MCF 10A (cell line): Measurements from ENCODE around the gene MAGI1. TPM values are rescaled to one million over a fixed set of nuclear protein-coding genes. Genes with fewer than 3 reads are reported as not detected.

Source experiments
- BruUV-seq: library from RNA; stranded (reverse); fragments of 400-500 nt; replicated peaks from 2 replicates; lab custom pipeline; 2021; lab: Mats Ljungman, UMichigan
- CTCF ChIA-PET: fragments of 300-600 bp; sonication (Branson Sonifier 250); formaldehyde crosslinking; extraction: SDS; loops from one replicate; lab custom pipeline; 2021; ENCODE audit warnings: antibody characterized with exemption, inconsistent platforms; lab: Yijun Ruan, JAX
- POLR2A ChIA-PET: fragments of 300-600, 350-650 bp; sonication (Branson Sonifier 250); formaldehyde crosslinking; extraction: SDS; loops from one replicate; lab custom pipeline; 2020; ENCODE audit warnings: antibody characterized with exemption, inconsistent platforms; lab: Yijun Ruan, JAX
- DNase-seq: peaks from one replicate; pipeline ENCODE4 v3.0.0-alpha.2; 2018; ENCODE audit not compliant: unreplicated experiment
- H3K27ac Mint-ChIP-seq: one replicate; pipeline ENCODE4 v1.8.0; 2022; ENCODE audit warnings: mild to moderate bottlenecking, low read depth, mixed read lengths; ENCODE audit not compliant: unreplicated experiment
- H3K27me3 Mint-ChIP-seq: one replicate; pipeline ENCODE4 v1.8.0; 2022; ENCODE audit warnings: mixed read lengths; ENCODE audit not compliant: insufficient read depth, unreplicated experiment
- H3K36me3 Mint-ChIP-seq: one replicate; pipeline ENCODE4 v1.8.0; 2022; ENCODE audit warnings: mild to moderate bottlenecking, moderate library complexity, mixed read lengths; ENCODE audit not compliant: insufficient read depth, unreplicated experiment
- H3K4me1 Mint-ChIP-seq: one replicate; pipeline ENCODE4 v1.8.0; 2022; ENCODE audit warnings: mixed read lengths; ENCODE audit not compliant: insufficient read depth, unreplicated experiment
- H3K4me3 Mint-ChIP-seq: one replicate; pipeline ENCODE4 v1.8.0; 2022; ENCODE audit warnings: mild to moderate bottlenecking, moderate library complexity, mixed read lengths; ENCODE audit not compliant: unreplicated experiment
- H3K9me3 Mint-ChIP-seq: one replicate; pipeline ENCODE4 v1.8.0; 2022; ENCODE audit warnings: mixed read lengths; ENCODE audit not compliant: unreplicated experiment
- intact Hi-C: fragments of 100-400 bp; cut with micrococcal nuclease; formaldehyde crosslinking; loops from 2 replicates; pipeline ENCODE4 v1.14.1; 2022
- total RNA-seq: library from RNA; stranded (reverse); gene quantifications from 2 replicates; pipeline ENCODE4 v1.2.3, GENCODE V29; 2022
- TF ChIP-seq, protein P1 (sequence below): fragments of 200-600 bp; IDR thresholded peaks from one replicate; pipeline ENCODE4 v1.8.0; 2022; ENCODE audit warnings: antibody characterized with exemption, mild to moderate bottlenecking; ENCODE audit not compliant: unreplicated experiment

Gene MAGI1
- total RNA-seq, 1 experiment from 2014 or later, result 6.2 TPM

DNA sequence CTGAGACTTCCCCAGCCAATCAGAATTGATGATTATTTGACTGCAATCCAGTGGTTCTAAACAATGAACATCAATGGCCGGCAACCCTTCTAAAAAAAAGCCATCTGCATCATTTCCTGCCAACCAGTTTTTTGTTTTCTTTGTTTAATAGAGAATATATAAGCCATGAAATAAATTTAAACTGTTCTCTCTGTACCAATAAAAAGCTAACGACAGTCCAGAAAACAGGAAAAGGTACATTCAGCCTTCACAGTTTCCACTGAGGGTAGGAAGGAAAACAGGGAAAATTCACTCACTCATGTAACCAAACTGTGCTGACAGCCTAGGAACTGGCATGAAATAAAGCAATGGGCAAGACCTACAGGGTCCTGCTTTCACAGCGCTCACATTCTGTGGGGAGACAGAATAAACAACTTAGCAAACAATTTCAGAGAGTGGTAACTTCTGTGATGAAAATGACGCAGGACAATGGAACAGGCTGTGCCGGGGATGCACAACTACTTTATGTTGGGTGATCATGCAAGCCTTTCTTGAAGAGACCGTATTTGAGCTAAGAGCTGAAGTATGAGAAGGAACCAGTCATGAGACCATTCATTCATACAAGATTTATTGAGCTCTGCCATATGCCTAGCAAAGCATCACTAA, 630.1 kb downstream of the MAGI1 start:
- no TSS peak for BruUV-seq
- Mint-ChIP-seq H3K27ac (no peak overlapping the region), H3K4me3 (no peak overlapping the region), H3K9me3 (no peaks in the 10 kb centered on the region), H3K36me3 (peaks cover 5% of the 10 kb centered on the region), H3K4me1 (peaks cover 7% of the 10 kb centered on the region), H3K27me3 (no peaks in the 10 kb centered on the region)
- ChIA-PET CTCF (interaction anchor here (1.0 to 1.3 kb wide), 2 partner anchors 15 to 323 kb away, joined by 3 to 4 read pairs; no protein-coding TSS in a partner anchor), POLR2A (interaction anchor here (0.7 kb wide), 1 partner anchor 90 kb away, joined by 3 read pairs; no protein-coding TSS in a partner anchor)
- intact Hi-C loops, result no loop called here
- no peak for DNase-seq
- TF ChIP-seq, protein P1, sequence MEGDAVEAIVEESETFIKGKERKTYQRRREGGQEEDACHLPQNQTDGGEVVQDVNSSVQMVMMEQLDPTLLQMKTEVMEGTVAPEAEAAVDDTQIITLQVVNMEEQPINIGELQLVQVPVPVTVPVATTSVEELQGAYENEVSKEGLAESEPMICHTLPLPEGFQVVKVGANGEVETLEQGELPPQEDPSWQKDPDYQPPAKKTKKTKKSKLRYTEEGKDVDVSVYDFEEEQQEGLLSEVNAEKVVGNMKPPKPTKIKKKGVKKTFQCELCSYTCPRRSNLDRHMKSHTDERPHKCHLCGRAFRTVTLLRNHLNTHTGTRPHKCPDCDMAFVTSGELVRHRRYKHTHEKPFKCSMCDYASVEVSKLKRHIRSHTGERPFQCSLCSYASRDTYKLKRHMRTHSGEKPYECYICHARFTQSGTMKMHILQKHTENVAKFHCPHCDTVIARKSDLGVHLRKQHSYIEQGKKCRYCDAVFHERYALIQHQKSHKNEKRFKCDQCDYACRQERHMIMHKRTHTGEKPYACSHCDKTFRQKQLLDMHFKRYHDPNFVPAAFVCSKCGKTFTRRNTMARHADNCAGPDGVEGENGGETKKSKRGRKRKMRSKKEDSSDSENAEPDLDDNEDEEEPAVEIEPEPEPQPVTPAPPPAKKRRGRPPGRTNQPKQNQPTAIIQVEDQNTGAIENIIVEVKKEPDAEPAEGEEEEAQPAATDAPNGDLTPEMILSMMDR, result no peak

DNA sequence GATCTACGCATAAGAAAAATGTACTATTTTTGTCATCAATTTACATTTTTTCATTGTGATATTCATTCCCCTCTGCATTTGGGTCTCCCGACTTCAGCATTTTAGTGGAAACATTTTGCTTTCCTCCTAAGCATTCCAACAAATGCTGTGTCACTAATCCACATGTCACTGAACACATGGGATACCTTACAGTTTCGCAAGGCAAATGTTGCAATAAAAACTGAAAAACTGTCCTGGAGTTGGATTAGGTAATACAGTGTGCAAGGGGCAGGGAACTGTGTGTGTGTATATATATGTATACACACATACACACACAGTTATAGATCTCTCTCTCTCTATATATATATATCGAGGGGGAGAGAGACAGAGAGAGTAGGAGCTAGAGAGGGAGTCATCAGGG, 632.2 kb downstream of the MAGI1 start:
- BruUV-seq, result no TSS peak
- intact Hi-C loops, result no loop called here
- H3K27me3 Mint-ChIP-seq, result no peaks in the 10 kb centered on the region
- no peak overlapping the region for H3K4me3 Mint-ChIP-seq
- peak; percentile 74 for DNase-seq
- H3K27ac Mint-ChIP-seq, result no peak overlapping the region
- H3K36me3 Mint-ChIP-seq, result no peaks in the 10 kb centered on the region
- POLR2A ChIA-PET, result no interaction called here
- H3K9me3 Mint-ChIP-seq, result no peaks in the 10 kb centered on the region
- CTCF ChIA-PET, result interaction anchor here (0.7 kb wide), 1 partner anchor 552 kb away, joined by 5 read pairs; no protein-coding TSS in a partner anchor
- TF ChIP-seq, protein P1, result no peak
- peaks cover 18% of the 10 kb centered on the region for H3K4me1 Mint-ChIP-seq

DNA sequence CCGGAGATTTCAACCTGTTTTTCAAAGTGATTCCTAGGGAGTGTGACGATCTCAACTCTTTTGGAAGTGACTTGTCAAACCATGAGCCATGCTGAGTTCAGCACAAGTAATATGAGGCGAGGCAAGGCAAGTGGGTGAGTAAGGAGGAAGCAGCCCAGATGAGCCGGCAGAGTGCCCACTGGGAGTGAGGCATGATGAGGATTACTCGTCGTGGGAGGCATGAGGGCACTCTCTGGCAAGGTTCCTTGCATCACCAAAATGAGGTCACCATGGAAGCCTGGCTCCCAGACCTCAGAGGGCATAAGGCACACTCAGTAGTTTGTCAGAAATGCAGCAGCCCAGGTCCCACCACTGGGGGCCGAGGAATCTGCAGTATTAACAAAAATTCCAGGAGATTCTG, 636.1 kb downstream of the MAGI1 start:
- intact Hi-C loops, result no loop called here

More for the DNA sequence above, 636.1 kb downstream of the MAGI1 start:
- no TSS peak for BruUV-seq
- ChIA-PET POLR2A (no interaction called here), CTCF (no interaction called here)
- H3K36me3 Mint-ChIP-seq, result no peaks in the 10 kb centered on the region
- peaks cover 18% of the 10 kb centered on the region for H3K4me1 Mint-ChIP-seq
- peak; percentile 92 for DNase-seq
- no peak overlapping the region for H3K4me3 Mint-ChIP-seq
- TF ChIP-seq, protein P1, result no peak
- no peak overlapping the region for H3K27ac Mint-ChIP-seq
- no peaks in the 10 kb centered on the region for H3K27me3 Mint-ChIP-seq
- no peaks in the 10 kb centered on the region for H3K9me3 Mint-ChIP-seq
